LNCAP (cell line): ENCODE data around the gene GPC6.

ENCODE experiments used
- TF ChIP-seq, protein P1 (sequence below): fragments of 450-650 bp; IDR thresholded peaks from 2 replicates; pipeline ENCODE4 v1.5.1; 2017; ENCODE audit warnings: mild to moderate bottlenecking

Gene GPC6

DNA sequence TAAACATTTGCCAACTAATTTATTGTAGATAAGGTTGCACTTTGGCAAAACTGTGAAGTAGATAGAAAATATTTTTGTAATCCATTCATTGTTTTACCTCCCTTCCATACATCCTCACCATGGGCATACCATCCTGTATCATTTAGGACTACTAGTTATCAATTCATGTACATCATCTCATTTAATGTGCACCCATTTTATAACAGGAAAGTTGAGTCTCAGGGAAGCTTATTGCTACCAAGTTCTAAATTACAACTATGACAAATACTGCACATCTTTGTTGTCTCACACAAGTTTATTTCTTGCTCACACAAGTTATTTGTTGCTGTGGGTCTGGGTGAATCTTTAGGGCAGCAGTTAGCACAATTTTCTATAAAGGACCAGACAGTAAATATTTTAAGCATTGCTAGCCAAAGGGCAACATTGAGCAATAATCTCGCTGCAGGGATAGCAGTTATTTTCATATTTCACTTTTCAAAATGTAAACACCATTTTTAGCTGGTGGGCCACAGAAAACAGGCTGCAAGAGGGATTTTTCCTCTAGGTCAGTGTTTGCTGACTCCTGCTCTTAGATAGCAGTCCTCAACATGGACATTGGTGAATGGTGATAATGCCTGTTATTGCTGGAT lies 276.5 kb downstream of the GPC6 start:
- TF ChIP-seq, protein P1, sequence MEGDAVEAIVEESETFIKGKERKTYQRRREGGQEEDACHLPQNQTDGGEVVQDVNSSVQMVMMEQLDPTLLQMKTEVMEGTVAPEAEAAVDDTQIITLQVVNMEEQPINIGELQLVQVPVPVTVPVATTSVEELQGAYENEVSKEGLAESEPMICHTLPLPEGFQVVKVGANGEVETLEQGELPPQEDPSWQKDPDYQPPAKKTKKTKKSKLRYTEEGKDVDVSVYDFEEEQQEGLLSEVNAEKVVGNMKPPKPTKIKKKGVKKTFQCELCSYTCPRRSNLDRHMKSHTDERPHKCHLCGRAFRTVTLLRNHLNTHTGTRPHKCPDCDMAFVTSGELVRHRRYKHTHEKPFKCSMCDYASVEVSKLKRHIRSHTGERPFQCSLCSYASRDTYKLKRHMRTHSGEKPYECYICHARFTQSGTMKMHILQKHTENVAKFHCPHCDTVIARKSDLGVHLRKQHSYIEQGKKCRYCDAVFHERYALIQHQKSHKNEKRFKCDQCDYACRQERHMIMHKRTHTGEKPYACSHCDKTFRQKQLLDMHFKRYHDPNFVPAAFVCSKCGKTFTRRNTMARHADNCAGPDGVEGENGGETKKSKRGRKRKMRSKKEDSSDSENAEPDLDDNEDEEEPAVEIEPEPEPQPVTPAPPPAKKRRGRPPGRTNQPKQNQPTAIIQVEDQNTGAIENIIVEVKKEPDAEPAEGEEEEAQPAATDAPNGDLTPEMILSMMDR: no peak

DNA sequence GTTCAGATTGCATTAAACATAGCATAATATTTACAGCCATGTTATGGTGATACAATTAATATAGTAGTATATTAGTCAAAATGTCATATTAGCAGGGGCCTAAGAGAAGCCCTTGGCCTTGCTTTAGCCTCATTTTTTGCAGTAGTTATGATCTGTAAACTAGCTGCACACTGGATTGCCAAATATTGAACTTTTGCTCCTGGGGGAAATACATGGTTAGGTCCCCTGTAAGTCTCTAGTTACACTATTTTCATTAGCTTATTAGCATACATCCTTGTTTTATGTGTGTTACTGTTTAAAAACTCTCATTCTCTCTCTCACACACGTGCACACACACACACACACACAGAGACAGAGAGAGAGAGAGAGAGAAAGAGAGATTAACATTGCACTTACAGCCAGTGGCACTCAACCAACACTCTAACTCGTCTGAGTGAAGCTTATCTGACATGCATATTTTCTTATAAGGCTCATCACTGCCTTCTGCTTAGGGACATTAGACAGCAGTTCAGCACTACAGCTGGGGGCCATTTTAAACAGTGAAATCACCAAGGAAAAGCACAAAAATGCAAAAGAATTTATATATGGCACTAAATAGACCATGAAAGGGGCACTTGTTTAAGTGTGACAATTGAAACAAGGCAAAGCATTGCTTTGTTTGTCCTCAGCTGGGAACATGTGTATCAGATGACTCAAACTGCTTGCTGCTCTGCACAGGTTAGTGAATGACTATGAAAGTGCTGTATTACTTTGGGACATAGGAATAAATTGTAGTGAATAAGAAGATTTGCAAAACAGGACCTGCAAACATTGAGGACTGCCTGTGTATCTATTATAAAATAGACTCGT lies 278.7 kb downstream of the GPC6 start:
- TF ChIP-seq, protein P1: no peak

DNA sequence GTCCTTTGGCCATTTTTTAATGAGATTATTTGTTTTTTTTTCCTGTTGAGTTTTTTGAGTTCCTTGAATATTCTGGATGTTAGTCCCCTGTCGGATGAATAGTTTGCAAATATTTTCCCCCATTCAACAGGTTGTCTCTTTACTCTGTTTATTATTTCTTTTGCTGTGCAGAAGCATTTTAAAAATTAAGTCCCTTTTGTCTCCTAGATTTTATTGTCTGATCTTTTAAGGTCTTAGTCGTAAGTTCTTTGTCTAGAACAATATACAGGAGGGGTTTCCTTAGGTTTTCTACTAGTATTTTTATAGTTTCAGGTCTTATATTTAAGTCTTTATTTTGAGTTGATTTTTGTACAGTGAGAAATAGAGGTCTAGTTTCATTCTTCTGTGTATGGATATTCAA lies 284.4 kb downstream of the GPC6 start:
- TF ChIP-seq, protein P1: no peak

DNA sequence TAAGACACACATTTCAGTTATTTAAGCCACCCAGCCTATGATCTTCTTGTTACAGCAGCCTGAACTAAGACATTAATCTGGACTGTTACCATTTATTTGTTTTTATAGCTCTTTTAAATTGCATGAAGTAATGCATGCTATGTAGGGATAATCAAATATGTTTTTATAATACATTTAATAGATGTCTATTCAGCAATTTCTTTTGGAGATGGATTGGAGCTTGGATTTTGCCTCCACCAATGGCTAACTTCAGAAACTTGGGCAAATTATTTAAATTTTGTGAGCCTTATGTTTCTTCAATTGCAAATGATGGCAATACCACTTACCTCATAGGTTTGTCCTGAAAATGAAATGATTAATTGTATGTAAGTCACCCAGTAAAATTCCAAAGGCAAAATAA lies 288.7 kb downstream of the GPC6 start:
- TF ChIP-seq, protein P1: no peak

DNA sequence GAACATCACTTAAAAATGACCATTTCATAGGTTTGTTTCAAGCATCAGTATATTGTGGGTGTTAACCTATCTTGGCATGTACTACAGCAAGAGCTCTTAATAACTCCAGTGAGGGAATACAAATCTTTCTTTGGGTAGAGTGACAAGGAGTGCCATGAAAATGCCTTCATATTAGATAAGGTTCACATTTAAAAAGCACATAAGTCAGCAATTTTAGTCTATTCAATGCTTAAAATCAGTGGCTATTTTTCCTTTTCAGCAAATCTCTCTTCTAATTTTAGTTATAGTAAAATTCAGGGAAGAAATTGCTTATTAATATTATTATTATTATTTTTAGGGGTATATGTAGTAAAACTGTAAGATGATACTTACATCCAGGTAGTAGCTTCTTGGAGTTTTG lies 291.1 kb downstream of the GPC6 start:
- TF ChIP-seq, protein P1: no peak

DNA sequence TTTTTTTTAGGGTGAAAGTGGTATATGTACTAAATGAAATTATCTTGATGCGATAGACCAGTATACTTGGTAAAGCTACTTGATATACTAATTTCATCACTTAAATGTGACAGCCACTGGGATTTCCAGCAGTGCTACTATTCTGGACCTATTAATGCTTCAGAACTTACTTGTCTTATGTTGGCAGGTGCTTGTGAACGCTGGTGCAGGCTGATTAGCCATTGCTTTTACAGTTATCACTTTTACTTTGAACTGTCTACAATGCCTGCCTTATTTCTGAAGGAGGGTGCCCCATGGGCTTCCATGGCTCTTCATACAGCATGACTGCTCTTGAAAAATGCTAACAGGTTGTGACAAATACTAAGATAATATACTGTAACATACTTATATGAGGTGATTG lies 294.7 kb downstream of the GPC6 start:
- TF ChIP-seq, protein P1: no peak

DNA sequence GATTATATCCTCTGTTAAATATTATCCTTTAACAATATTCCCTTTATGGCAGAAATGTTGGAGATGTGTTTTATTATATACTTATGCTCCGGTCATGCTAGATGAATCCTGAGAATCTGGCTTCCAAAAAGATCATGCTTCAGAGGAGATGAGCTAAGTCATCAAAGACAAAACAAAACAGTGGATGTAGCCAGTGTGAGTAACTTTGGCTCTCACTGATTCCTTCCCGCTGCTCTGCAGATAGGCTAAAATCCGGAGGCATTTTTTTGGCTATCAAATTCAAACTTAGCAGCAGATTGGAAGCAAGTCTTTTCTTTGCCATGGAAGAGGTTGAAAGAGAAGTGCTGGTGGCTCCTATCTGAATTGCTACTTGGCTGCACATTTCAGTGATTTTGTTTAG lies 295.9 kb downstream of the GPC6 start:
- TF ChIP-seq, protein P1: no peak
